Heart left ventricle (tissue), 13 donors: ENCODE measurements around the gene DMAC2.

Experiments used
- CTCF ChIP-seq, 12 donors: fragments of 200-600 bp; sonication (generic) in 4 of 12; IDR thresholded peaks; one replicate each; pipeline versions ENCODE4 v1.5.0 to v1.8.0; 2018 to 2022; ENCODE audit warnings: antibody characterized with exemption in 12 of 12, mild to moderate bottlenecking in 5 of 12
- POLR2A ChIP-seq, 2 donors: fragments of 450-650 bp; IDR thresholded peaks; one replicate each; pipeline ENCODE4 v1.6.1; 2017; ENCODE audit warnings: antibody characterized with exemption in 2 of 2, mild to moderate bottlenecking in 2 of 2, moderate library complexity in 2 of 2
- donor health status: ischemic (EF 13 %, LVEDD 7.1; RV severe dilation, severe dysfunction).
- donor health status: DM: no; HTN: yes; CAD: no.
- donor health status: DM: no; HTN: no; CAD: no.
- donor health status: ischemic (EF 25% LVEDD 6.9; RV normal size, moderate dysfunction).
- donor health status: ischemic (EF 25% LVEDD 5.7; RV mildly dilated, moderate dysfunction).
- donor health status: ischemic (EF 35%, LVEDD 5.7; RV mildly dilated, moderate dysfunction).
- donor health status: nonischemic (EF 11% LVEDD 7.7; RV severe dilation, severe dysfunction).
- donor health status: DM: yes; HTN: yes; CAD: no.
- donor health status: PGD.
- donor health status: ischemic (EF 29% LVEDD 5.4; RV normal size, mild dysfunction).
- donor health status: nonischemic (EF 23%, LVEDD 6.1; RV moderate dilation, normal function).

- TF ChIP-seq CTCF (IDR thresholded peaks at IDR 0.05), result no peak
- no peak for TF ChIP-seq POLR2A (IDR thresholded peaks at IDR 0.05)
Measured at GRCh38 chr19:41478171-41478570, 38.5 kb upstream of the DMAC2 start.
